ENCODE measurements around the gene CEACAM8. TPM values are rescaled to one million over a fixed set of nuclear protein-coding genes. Genes with fewer than 3 reads are reported as not detected.

CEACAM8 gene
- total RNA-seq, 1 donor from 2014 or later, result not detected

- H3K27ac Mint-ChIP-seq (ENCODE audit: unreplicated experiment), result no peak overlapping the region
- DNase-seq (ENCODE audit: low spot score), result peak; percentile 83
- no peaks in the 10 kb centered on the region for H3K27me3 Mint-ChIP-seq (ENCODE audit: unreplicated experiment)
- H3K36me3 Mint-ChIP-seq (ENCODE audit: low read depth, unreplicated experiment), result no peaks in the 10 kb centered on the region
- no peaks in the 10 kb centered on the region for H3K9me3 Mint-ChIP-seq (ENCODE audit: unreplicated experiment)
- no peaks in the 10 kb centered on the region for H3K4me1 Mint-ChIP-seq (ENCODE audit: unreplicated experiment)
- H3K4me3 Mint-ChIP-seq (ENCODE audit: unreplicated experiment), result no peak overlapping the region
- peak; percentile 88 for TF ChIP-seq CTCF (IDR thresholded peaks at IDR 0.05; ENCODE audit: unreplicated experiment)
Measured at GRCh38 chr19:42606660-42607351, 12.1 kb upstream of the CEACAM8 start.

DNA sequence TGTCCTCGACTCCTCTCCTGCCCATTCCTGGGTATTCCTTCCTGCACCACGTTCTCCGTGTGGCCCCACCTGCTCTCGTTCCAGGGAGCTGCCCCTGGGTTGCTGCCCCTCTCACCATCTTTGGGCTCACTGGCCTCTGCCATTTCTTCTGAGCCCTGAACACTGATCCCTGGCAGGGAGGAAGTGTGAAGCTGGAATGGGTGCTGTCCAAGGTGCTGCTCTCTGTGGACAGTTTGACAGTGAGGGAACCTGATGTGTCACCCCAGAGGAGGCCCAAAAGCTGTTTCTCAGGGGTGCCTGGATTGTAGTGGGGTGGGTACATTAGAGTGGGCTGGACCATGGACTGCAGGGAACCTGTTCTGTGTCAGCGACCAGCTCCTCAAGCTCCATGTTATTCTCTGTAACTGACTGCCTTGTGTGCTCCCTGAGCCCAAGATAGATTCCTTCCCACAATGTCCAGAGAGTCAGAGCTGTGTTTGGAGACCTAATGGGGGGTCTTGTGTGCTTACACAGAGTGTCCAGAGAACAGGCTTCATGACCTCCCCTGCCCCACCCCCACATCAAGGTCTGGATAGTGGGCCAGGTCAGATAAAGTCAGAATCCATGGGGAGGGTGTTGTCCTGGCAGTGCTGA, 7.2 kb upstream of the CEACAM8 start:
- no peaks in the 10 kb centered on the region for H3K9me3 Mint-ChIP-seq (ENCODE audit: unreplicated experiment)
- H3K4me1 Mint-ChIP-seq (ENCODE audit: unreplicated experiment), result no peaks in the 10 kb centered on the region
- H3K27me3 Mint-ChIP-seq (ENCODE audit: unreplicated experiment), result no peaks in the 10 kb centered on the region
- peak; percentile 74 for DNase-seq (ENCODE audit: low spot score)
- H3K27ac Mint-ChIP-seq (ENCODE audit: unreplicated experiment), result no peak overlapping the region
- no peak for TF ChIP-seq CTCF (IDR thresholded peaks at IDR 0.05; ENCODE audit: unreplicated experiment)
- H3K36me3 Mint-ChIP-seq (ENCODE audit: low read depth, unreplicated experiment), result no peaks in the 10 kb centered on the region
- no peak overlapping the region for H3K4me3 Mint-ChIP-seq (ENCODE audit: unreplicated experiment)

DNA sequence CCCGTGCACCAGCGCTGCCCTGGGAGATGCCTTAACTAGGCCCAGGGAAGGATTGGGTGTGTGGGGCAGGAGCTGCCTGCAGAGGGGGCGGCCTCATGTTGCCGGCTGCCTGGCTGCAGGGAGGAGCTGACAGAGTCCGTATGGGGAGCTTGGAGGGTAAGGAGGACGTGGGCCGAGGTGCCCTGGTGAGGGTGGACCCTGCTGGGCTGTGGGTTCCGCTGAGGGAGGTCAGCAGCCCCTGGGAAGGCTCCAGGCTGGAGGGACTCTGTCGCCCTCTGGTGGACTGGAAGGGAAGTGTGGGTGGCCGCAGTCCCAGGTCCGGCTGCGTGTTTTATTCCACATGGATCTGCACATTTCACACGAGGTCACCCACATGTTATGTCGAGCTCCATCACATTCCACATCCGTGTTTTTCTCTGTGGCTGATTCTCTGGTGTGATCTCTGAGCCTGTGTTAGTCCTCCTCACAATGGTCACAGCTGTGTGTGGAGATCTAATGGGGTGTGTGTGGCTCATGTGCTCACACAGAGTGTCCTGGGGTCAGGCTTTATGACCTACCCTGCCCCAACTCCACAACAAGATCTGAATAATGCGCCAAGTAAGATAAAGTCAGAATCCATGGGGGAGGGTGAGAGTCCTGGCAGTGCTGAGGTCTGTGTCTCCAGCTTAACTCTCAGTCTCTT, 1.8 kb upstream of the CEACAM8 start:
- Mint-ChIP-seq H3K4me1 (ENCODE audit: unreplicated experiment) (peaks cover 6% of the 10 kb centered on the region), H3K4me3 (ENCODE audit: unreplicated experiment) (no peak overlapping the region), H3K9me3 (ENCODE audit: unreplicated experiment) (no peaks in the 10 kb centered on the region), H3K27ac (ENCODE audit: unreplicated experiment) (no peak overlapping the region), H3K36me3 (ENCODE audit: low read depth, unreplicated experiment) (no peaks in the 10 kb centered on the region), H3K27me3 (ENCODE audit: unreplicated experiment) (peaks cover 7% of the 10 kb centered on the region)
- peak; percentile 73 for DNase-seq (ENCODE audit: low spot score)
- TF ChIP-seq CTCF (IDR thresholded peaks at IDR 0.05; ENCODE audit: unreplicated experiment), result peak; percentile 98

DNA sequence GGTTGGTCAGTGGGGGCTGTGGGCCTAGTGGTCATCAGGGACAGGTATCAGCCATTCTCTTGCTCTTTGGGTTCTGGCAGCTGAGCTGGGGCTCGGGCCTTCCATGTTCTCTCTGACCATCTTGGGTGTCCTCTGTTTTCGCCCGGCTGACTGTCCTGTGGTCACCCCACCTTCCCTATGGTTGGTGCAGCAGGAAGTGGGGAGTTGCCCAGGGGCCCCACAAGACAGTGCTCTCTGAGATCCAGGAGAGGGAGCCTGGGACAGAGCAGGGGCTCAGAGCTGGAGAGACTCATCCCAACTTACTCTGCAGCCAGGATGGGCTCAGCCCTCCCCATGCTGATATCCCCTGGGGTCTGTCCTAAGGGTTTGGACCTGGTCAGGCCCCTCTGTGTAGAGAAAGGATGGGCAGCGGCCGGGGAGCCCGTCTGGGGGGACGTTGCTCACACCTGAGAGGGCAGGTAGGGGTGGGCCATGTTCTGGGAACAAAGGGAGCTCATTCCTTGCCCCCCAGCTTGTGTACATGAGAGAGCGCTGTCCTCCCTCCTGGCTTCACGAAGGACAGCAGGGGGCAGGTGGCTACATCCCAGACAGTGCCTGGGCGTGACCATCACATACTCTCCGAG, 937 bp upstream of the CEACAM8 start:
- Mint-ChIP-seq H3K27ac (ENCODE audit: unreplicated experiment) (no peak overlapping the region), H3K4me1 (ENCODE audit: unreplicated experiment) (peaks cover 6% of the 10 kb centered on the region), H3K36me3 (ENCODE audit: low read depth, unreplicated experiment) (no peaks in the 10 kb centered on the region), H3K27me3 (ENCODE audit: unreplicated experiment) (peaks cover 7% of the 10 kb centered on the region), H3K4me3 (ENCODE audit: unreplicated experiment) (no peak overlapping the region), H3K9me3 (ENCODE audit: unreplicated experiment) (no peaks in the 10 kb centered on the region)
- TF ChIP-seq CTCF (IDR thresholded peaks at IDR 0.05; ENCODE audit: unreplicated experiment), result no peak
- no peak for DNase-seq (ENCODE audit: low spot score)
